ENCODE data around the gene HNRNPF.
A peak's percentile ranks its signal among the peaks of the same experiment; 100 is the strongest.

Gene HNRNPF

GRCh38 chr10:43387678-43388032, 21.3 kb downstream of the HNRNPF start (continued):
- no peak for TF ChIP-seq ZNF148 (tag by site-specific recombination; IDR thresholded peaks at IDR 0.05; ENCODE audit: borderline replicate concordance)
- no peak for TF ChIP-seq ZNF768 (tag by site-specific recombination; IDR thresholded peaks at IDR 0.05)
- no peak for TF ChIP-seq ZBTB48 (tag by site-specific recombination; IDR thresholded peaks at IDR 0.05)
- no peak for TF ChIP-seq MYNN (tag by site-specific recombination; IDR thresholded peaks at IDR 0.05; ENCODE audit: borderline replicate concordance)
- TF ChIP-seq ZNF610 (tag by site-specific recombination; IDR thresholded peaks at IDR 0.05; ENCODE audit: borderline replicate concordance): no peak
- TF ChIP-seq PRDM6 (tag by site-specific recombination; IDR thresholded peaks at IDR 0.05): no peak
- no peak for TF ChIP-seq ZNF549 (tag by site-specific recombination; IDR thresholded peaks at IDR 0.05)
- no peak for TF ChIP-seq ZNF138 (tag by site-specific recombination; IDR thresholded peaks at IDR 0.05; ENCODE audit: borderline replicate concordance)
- no peak for TF ChIP-seq ZBTB6 (tag by site-specific recombination; IDR thresholded peaks at IDR 0.05)

- Histone ChIP-seq H3K36me3 (ENCODE audit: control insufficient read depth in 2 of 2, insufficient read depth in 1 of 2, low read length in 2 of 2) (peaks cover 39 to 73% of the 10 kb centered on the region in 2 experiments), H3K9me3 (ENCODE audit: control insufficient read depth, insufficient read depth, low read depth, low read length) (no peaks in the 10 kb centered on the region), H3K4me1 (ENCODE audit: control insufficient read depth, insufficient read depth, low read length) (no peaks in the 10 kb centered on the region), H3K4me3 (ENCODE audit: low read depth, low read length) (no peak overlapping the region), H3K27ac (ENCODE audit: extremely low read depth, low read depth, low read length) (no peak overlapping the region)
- POLR2A ChIA-PET: interaction anchor here (0.7 kb wide), 1 partner anchor 536 kb away, joined by 5 read pairs; no protein-coding TSS in a partner anchor
- TF ChIP-seq ZNF600 (tag by site-specific recombination; IDR thresholded peaks at IDR 0.05): 0 out of 2 replicates have a peak, but pooled peaks have one; percentile 41
- no peak for TF ChIP-seq BCL11A (tag by site-specific recombination; IDR thresholded peaks at IDR 0.05; ENCODE audit: low read depth)
- no peak for TF ChIP-seq ZNF169 (tag by site-specific recombination; IDR thresholded peaks at IDR 0.05)
- TF ChIP-seq TSHZ1 (tag by site-specific recombination; IDR thresholded peaks at IDR 0.05; ENCODE audit: borderline replicate concordance): no peak
- CTCF ChIA-PET: no interaction called here
These were observed 21.9 kb downstream of the HNRNPF start for GRCh38 chr10:43386981-43387677.

- H3K36me3 ChIP-seq (ENCODE audit: control insufficient read depth in 2 of 2, insufficient read depth in 1 of 2, low read length in 2 of 2): peaks cover 33 to 67% of the 10 kb centered on the region in 2 experiments
- no peak for TF ChIP-seq BCL11A (tag by site-specific recombination; IDR thresholded peaks at IDR 0.05; ENCODE audit: low read depth)
- TF ChIP-seq ZNF335 (tag by site-specific recombination; conservative IDR thresholded peaks at IDR 0.05): no peak
- TF ChIP-seq ZNF280C (tag by site-specific recombination; IDR thresholded peaks at IDR 0.05): no peak
- no peak for TF ChIP-seq ZNF670 (tag by site-specific recombination; IDR thresholded peaks at IDR 0.05; ENCODE audit: low read depth)
- no peak for TF ChIP-seq ZNF311 (tag by site-specific recombination; IDR thresholded peaks at IDR 0.05; ENCODE audit: borderline replicate concordance)
- TF ChIP-seq HOXD13 (CRISPR knock-in tag; IDR thresholded peaks at IDR 0.05; ENCODE audit: borderline replicate concordance): no peak
These were observed 22.4 kb downstream of the HNRNPF start for GRCh38 chr10:43386549-43386948.

More at GRCh38 chr10:43386549-43386948, 22.4 kb downstream of the HNRNPF start:
- H3K9me3 ChIP-seq (ENCODE audit: control insufficient read depth, insufficient read depth, low read depth, low read length): no peaks in the 10 kb centered on the region
- no peaks in the 10 kb centered on the region for H3K4me1 ChIP-seq (ENCODE audit: control insufficient read depth, insufficient read depth, low read length)
- no peak overlapping the region for H3K27ac ChIP-seq (ENCODE audit: extremely low read depth, low read depth, low read length)
- no peak overlapping the region for H3K4me3 ChIP-seq (ENCODE audit: low read depth, low read length)
- POLR2A ChIA-PET: no interaction called here
- CTCF ChIA-PET: no interaction called here

Measured in HEK293 (cell line).